ENCODE measurements around the gene NLGN3. TPM values are rescaled to one million over a fixed set of nuclear protein-coding genes. Genes with fewer than 3 reads are reported as not detected.

NLGN3 gene
- total RNA-seq (2022; extraction: Qiagen RNA extraction), result 0.95 to 1.2 TPM (median 1.1 TPM) in 5 replicates

GRCh38 chrX:71144651-71145050 is at the start of gene NLGN3:
Gene NLGN3 (plus strand): TSS chrX:71144841. CDS start chrX:71147750, 2,909 bp downstream.

GRCh38 chrX:71095555-71095980 is 49.1 kb upstream of the NLGN3 start, which contains the start of gene FOXO4:
Gene FOXO4 (plus strand): TSS chrX:71095851. CDS start chrX:71096529, 678 bp downstream.

GRCh38 chrX:71106427-71106826 is 38.2 kb upstream of the NLGN3 start, which contains the start of gene CXorf65:
Gene CXorf65 (minus strand): TSS chrX:71106740. CDS start chrX:71106556, 184 bp downstream.

GRCh38 chrX:71111141-71111843 is 33.3 kb upstream of the NLGN3 start, which contains the start of gene IL2RG:
Gene IL2RG (minus strand): TSS chrX:71111577. CDS start chrX:71111539, 38 bp downstream.

GRCh38 chrX:71118032-71118984 is 26.3 kb upstream of the NLGN3 start, which contains the start of gene MED12:
Gene MED12 (plus strand): TSS chrX:71118596. CDS start chrX:71118755, 159 bp downstream.

Other genes starting within 250 kb of the NLGN3 start
- not detected in 5 replicates for gene TEX11, start 236.1 kb upstream of the NLGN3 start, total RNA-seq (2022; extraction: Qiagen RNA extraction)
- gene SLC7A3, start 213.7 kb upstream of the NLGN3 start, total RNA-seq (2022; extraction: Qiagen RNA extraction), result not detected in 5 replicates
- 68.0 to 76.9 TPM (median 75.6 TPM) in 5 replicates for gene SNX12, start 76.5 kb upstream of the NLGN3 start, total RNA-seq (2022; extraction: Qiagen RNA extraction)
- gene FOXO4, start 49.0 kb upstream of the NLGN3 start, total RNA-seq (2022; extraction: Qiagen RNA extraction), result 1.4 to 1.7 TPM (median 1.6 TPM) in 5 replicates
- gene CXorf65, start 38.1 kb upstream of the NLGN3 start, total RNA-seq (2022; extraction: Qiagen RNA extraction), result not detected in 5 replicates
- gene IL2RG, start 33.3 kb upstream of the NLGN3 start, total RNA-seq (2022; extraction: Qiagen RNA extraction), result 0.07 to 0.32 TPM in 2 of 5 replicates, not detected in the others
- 9.0 to 13.9 TPM (median 12.2 TPM) in 5 replicates for gene MED12, start 26.2 kb upstream of the NLGN3 start, total RNA-seq (2022; extraction: Qiagen RNA extraction)
- 0.11 TPM in 1 of 5 replicates, not detected in the others for gene GJB1, start 78.4 kb downstream of the NLGN3 start, total RNA-seq (2022; extraction: Qiagen RNA extraction)
- gene ZMYM3, start 109.3 kb downstream of the NLGN3 start, total RNA-seq (2022; extraction: Qiagen RNA extraction), result 9.5 to 15.1 TPM (median 13.1 TPM) in 5 replicates
- 341 to 406 TPM (median 374 TPM) in 5 replicates for gene NONO, start 138.8 kb downstream of the NLGN3 start, total RNA-seq (2022; extraction: Qiagen RNA extraction)
- gene ITGB1BP2, start 156.9 kb downstream of the NLGN3 start, total RNA-seq (2022; extraction: Qiagen RNA extraction), result 0.69 to 1.1 TPM (median 0.99 TPM) in 5 replicates
- 12.4 to 22.3 TPM (median 16.5 TPM) in 5 replicates for gene TAF1, start 221.5 kb downstream of the NLGN3 start, total RNA-seq (2022; extraction: Qiagen RNA extraction)

Data from A549 treated with CORT108297 at 1 μM for 4 hours (cell line).